HTR-8/SVneo (cell line): ENCODE results near the gene KMT2E.
"Not testable (repeated sequence)": the region's sequence is repeated elsewhere in the genome, so short reads cannot be mapped to it uniquely, and the experiment has no call there.

Source experiments
- DNase-seq: peaks from one replicate; pipeline ENCODE4 v3.0.0; 2011; ENCODE audit warnings: low spot score, mixed read lengths; ENCODE audit not compliant: insufficient read length
- FAIRE-seq: peaks from 2 replicates; lab custom pipeline; 2011; peaks lifted over from hg19 to GRCh38; lab: Jason Lieb, UNC

The KMT2E gene

DNA sequence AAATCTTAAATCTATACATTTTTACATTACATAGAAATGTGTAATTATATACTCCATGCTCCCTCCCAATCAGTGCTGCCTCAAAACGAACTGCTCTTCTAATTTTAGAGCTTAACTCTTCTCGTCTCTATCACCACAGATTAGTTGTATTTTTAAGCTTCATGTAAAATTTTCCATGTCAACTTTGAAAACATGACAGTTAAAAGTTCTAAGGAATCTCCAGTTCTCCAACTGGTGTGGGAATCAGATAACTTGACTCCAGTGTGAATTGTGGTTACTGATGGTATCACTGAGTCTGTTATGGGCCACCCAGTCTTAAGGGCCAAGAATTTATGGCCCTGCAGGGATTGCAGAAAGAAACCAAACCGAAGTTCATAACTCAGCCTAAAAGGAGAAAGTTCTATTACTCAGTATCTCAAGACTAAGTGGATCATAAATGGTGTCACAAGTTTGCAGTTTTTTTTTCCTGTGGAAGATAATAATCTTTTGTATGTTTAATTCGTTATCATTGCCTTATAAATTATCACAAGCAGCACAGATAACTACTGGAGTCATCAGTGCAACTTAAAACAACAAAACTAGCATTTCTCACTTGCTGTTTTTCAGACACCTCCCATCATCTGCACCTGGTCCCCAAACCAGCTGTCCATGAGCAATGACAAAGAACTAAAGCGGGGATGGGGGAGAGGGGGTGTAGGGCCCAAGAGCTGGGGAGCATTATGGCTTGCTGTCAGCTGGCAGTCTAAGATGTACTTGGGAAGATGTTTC lies 31.5 kb upstream of the KMT2E start:
- FAIRE-seq: no peak
- no peak for DNase-seq

DNA sequence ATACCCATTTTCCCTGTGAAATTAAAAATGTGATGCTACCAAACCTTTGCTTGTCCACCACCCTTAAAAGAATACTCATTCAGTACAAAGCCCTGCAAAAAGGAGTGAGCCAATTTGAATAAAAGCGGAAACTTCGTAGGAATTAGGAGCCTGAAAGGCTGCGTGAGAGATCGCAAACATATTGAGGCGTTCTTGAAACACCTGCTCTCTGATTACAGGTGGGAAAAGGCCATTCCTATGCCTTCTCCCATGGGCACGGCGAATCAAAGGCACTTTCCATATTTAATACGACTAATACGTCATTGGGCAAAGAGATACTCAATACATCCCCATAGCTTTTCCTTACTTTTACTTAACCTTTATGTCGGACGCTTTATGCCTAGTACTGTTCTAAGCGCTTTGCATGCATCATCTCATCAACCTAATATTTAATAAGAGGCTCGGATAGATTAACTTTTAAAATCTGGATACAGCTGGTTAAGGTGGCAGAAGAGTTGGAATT lies 30.9 kb upstream of the KMT2E start:
- DNase-seq (no peak), FAIRE-seq (no peak)

DNA sequence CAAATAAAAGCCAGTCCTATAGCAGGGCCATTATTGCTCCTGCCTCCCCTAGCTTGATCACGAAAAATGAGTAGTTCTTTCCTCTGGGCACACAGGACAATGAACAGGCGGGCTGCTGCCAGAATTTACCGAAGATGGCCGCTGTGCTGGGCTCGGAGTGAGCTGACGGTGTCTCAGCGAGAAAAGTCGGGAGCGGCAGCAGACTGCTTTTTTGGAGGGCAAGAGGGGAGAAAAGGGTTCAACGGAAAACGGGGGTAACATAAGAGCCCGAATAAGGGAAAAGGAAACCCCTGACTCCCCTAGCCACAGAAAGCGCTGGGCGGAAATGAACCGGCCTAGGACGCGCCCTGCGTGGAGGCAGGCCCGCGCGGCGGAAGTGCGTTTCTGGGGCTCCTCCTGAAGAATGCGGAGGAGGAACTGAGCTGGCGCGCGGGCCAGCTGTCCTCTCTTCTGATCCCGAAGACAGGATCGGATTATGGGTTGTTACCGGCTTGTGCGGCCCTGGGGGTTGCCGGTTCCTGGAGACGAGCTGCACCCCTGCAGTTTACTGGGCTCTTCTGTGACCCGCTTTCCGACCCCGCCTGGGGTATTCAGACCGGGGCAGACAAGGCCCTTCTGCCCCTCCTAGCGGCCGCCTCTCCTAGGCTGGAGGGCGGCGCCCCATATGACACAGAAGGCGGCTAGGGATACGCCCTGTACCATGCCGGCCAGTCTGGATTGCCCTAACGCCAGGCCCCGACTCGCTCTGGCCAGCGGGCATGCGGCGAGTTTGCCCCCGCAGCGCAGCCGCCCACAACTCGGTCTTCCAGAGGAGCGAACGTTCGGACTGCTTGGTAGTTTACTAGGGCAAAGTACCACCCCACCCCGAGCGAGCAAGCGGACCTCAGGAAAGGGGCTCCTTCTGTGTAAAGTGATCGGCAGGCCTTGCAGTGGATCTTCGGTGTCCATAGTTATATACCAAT lies 30.1 kb upstream of the KMT2E start:
- DNase-seq (peak; percentile 74), FAIRE-seq (no peak)

DNA sequence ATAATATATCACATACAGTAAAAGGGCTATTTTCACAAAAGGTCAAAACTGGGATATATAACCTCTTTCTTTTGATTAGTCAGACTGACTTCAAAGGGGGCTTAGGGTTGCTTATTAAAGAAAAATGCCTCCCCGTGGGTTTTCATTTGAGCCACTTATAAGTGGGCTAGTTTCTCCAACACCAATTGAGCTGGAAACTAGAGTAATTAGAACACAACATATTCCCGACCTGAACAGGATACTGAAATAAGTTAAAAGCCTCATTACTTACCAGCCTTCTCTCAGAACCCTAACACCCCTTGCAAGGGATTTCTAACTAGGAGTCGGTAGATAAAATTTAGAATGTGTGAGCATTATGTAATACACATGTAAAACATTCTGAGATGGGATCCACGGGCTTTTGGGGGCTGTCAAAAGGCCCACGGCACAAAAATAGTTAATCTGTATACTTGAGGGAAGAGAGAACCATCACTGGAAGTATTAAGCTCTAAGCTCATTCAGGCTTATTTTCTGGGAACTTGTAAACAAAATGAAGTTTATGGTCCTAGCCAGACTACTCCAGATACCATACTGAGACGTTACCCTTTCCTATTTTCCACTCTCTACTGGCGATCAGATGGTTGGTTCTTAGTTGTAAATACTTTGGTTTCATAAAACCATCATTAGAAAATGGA lies 29.3 kb upstream of the KMT2E start:
- FAIRE-seq: no peak

DNA sequence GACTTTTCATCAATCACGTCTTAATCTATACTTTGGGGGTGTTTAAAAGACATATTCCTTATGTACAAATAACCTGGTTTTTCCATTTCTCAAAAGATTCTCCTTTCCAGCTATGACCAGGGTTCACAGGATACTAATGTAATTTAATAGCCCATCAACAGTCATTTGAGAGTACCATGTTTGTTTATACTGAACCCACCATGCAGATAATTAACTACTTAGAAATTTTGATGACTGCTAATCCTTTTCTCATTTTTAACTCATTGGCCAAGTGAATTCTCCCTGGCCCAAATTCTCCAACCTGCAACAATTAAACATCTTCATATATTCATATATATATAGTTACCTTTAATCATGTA lies 28.8 kb upstream of the KMT2E start:
- FAIRE-seq (no peak), DNase-seq (no peak)

More for the DNA sequence above, 29.3 kb upstream of the KMT2E start:
- DNase-seq: no peak

DNA sequence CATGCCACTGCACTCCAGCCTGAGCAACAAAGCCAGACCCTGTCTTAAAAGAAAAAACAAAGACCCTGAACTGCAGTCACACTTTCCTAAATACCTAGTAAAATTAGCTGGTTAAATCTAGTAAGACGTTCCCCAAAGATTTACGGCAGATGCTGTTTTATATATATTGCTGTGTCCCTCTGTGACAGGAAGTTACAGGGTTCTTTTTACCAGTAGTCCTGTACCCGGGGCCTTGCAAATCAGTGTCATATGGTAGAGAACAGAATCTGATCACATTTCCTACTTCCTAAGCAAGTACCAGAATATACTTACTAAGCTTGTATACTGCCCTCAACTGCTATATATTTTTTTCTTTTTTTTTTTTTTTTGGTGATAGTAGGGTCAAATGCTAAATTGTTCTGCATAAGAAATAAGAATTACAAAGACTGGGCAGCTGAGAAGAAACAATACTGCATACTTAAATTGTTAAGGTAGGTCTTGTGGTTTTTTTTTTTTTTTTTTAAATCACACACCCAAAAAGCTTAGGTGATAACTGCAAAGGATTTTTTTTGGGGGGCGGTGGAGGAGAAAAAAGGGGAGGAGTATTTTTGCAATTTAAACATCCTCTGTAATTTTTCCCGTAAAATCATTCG lies 27.3 kb upstream of the KMT2E start:
- DNase-seq (no peak), FAIRE-seq (no peak)

DNA sequence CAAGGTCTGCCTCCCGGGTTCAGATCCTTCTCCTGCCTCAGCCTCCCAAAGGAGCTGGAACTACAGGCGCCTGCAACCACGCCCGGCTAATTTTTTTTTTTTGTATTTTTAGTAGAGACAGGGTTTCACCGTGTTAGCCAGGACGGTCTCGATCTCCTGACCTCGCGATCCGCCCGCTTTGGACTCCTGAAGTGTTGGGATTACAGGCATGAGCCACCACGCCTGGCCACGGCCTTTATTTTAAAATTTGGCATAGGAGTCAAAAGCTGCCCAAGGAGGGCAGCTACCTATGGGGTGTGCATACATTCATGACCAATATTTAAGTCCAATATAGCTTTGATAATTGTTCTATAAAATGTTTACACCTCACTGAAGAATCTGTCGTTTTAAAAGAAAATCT lies 26.6 kb upstream of the KMT2E start:
- FAIRE-seq, DNase-seq: not testable (repeated sequence)

DNA sequence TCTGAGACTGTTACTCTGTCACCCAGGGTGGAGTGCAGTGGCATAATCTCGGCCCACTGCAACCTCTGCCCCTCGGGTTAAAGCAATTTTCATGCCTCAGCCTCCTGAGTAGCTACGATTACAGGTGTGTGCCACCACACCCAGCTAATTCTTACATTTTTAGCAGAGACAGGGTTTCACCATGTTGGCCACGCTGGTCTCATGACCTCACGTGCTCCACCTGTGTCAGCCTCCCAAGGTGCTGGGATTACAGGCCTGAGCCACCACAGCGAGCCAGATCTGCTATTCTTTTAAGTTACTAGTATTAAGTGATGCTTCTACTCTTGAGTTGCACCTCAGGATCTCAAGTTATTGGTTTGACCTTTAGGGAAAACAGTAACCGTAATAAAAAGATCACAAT lies 23.0 kb upstream of the KMT2E start:
- FAIRE-seq (no peak), DNase-seq (no peak)

DNA sequence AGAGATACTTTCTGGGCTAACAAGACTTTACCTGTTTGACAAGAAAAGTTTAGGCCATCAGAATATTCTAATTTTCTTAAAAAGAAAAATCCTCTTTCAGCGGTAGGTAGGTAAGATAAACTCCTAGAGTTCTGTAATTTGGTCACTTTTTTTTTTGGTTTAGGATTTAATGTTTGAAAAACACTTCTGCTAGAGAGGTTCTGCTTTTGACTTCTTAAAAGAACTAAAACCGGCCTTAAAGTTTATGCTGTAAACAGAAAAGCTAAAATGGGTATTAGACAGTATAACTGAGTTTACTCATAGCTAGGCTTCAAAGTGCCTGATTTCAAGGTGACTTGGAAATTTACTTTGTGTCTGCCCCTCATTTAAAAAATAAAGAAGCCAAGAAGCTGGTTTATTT lies 21.7 kb upstream of the KMT2E start:
- FAIRE-seq (no peak), DNase-seq (no peak)

DNA sequence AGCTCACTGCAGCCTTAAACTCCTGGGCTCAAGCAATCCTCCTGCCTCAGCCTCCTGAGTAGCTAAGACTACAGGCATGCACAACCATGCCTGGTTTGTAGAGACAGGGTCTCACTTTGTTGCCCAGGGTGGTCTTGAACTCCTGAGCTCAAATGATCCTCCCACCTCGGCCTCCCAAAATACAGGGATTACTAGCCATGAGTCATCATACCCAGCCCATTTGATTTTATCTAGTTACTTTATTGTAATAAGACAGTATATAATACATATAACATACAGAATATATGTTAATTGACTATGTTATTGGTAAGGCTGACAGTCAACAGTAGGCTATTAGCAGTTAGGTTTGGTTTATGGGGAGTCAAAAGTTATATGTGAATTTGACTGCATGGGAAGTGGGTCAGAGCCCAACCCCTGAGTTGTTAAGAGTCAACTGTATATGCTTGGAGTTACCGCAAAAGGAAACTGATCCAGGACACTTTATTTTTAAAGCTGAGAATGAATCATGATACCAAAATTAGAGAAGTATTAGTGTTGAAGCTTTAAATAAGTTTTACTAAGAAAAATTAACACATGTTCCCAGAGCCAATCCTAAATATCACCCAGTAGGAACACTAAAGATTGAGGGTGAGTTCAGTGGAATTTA lies 20.7 kb upstream of the KMT2E start:
- FAIRE-seq (no peak), DNase-seq (no peak)

DNA sequence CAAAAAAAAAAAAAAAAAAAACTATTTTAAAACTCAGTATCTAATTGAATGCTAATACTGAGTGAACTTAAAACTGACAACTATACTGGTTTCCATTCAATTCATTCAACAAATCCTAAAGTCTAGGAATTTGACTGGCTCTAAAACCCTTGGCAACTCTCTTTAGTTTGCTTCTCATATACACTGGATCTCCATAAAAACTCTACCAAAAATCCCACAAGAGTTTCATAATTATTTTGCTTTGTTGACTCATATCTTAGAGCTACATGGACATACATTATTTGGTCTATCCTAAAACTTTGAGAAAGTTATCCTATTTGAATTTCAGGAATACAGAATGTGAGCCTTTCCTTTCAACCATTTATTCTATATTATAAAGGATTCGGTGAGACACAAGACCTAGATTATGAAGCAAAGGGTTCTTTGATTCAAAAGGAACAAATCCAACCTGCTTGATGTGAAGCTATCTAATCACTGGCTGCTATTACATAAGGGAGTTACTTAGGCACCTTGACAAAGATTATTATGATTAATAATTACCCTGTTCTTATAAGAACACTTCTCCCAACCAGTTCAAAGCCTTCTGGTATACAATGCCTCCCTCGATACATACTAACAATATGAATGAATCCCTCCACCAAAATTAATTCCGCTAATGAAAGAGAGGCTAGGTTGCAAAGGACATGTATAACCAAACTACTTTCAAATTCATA lies 15.8 kb upstream of the KMT2E start:
- DNase-seq: no peak
- FAIRE-seq: no peak

DNA sequence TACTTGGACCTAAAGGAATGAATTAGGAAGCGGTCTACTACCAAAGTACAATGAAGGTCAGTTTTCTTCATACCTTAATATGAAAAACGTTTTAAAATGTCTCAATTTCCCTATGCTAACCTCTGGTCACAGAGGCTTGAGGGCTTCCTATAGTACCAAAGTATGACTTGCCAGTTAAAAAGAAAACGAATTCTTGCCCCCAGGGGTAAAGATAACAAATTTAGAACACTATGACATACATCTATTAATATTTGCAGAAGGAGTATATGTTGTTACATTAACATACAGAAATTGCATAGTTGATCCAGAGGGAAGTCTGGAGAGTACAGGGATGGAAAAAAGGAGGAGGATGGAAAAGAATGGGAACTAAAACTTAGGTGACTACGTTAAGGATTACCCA lies 13.8 kb upstream of the KMT2E start:
- no peak for DNase-seq
- no peak for FAIRE-seq

DNA sequence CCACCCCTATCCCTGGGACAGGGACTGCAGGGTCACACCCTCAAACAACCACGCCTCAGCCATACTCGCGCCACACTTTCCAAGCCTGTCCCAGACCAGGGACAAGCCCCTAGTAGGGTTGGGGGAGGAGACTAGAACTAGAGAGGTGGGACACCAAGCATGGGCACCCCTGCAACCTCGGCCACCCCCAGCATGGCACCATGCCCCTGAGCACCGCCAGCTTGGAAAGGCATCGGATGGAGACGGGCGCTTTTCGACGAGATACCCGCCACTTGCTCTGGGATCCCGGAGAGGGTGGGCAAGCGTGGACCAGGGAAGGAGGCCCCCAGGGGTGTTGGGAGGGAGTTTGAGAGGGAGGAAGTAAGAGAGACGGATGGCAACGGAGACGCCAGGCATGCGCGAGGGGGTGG lies 13.1 kb upstream of the KMT2E start:
- no peak for FAIRE-seq
- DNase-seq: no peak

DNA sequence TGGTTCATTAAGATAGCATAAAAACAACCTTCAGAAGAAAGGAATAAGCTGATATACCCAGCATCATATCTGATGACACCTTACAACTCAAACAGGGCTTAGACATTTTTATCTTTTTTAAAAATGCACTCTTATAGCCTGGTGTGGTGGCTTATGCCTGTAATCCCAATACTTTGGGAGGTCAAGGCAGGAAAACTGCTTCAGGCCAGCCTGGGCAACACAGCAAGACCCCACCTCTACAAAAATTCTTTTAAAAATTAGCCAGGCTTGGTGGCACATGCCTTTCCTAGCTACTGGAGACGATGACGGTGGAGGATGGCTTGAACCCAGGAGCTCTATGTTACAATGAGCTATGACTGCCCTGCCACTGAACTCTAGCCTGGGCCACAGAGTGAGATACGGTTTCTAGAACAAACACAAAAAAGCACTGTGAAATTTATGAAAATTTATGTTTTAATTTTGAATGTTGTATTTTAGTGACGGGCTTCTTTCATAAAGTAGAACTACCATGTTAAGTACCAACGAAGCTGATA lies 12.3 kb upstream of the KMT2E start:
- no peak for DNase-seq
- FAIRE-seq: no peak

DNA sequence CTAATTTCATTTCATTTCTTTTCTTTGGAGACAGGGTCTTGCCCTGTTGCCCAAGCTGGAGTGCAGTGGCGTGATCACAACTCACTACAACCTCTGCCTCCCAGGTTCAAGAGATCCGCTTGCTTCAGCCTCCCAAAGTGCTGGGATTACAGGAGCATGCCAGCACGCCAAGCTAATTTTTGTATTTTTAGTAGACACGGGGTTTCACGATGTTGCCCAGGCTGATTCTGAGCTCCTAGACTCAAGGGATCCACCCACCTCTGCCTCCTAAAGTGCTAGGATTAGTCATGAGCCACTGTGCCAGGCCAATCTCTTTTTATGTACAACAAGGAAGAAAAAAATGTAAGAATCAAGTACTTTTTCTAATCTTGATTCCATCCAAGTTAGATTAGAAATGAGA lies 10.7 kb upstream of the KMT2E start:
- no peak for FAIRE-seq
- DNase-seq: no peak

DNA sequence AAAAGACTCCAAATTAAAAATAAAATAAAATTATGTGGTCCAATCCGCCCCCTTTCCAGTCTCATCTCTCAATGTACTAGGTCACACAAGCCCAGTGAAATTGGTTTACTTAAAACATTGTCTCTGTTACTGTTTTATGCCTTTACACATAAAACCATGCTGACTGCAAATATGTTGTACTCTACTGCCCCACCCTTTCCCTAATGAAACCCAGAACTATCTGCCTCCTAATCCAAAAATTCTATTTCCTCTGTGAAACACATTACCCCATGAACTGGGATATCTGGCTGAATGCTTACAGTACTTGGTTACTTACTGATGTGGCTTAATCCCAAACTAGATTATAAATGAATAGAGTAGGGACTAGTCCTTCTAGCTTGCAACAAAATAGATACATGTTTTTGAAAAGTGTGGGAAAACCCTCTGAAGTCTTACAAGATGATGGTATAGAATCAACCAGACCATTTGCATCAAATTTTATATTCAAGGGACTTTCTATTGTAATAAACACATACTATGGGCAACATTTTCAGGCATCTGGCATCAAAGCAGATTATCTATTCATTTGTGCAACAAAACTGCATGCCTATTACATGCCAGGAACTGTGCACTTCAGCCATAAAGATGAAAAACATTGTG lies 10.0 kb upstream of the KMT2E start:
- DNase-seq (no peak), FAIRE-seq (no peak)

DNA sequence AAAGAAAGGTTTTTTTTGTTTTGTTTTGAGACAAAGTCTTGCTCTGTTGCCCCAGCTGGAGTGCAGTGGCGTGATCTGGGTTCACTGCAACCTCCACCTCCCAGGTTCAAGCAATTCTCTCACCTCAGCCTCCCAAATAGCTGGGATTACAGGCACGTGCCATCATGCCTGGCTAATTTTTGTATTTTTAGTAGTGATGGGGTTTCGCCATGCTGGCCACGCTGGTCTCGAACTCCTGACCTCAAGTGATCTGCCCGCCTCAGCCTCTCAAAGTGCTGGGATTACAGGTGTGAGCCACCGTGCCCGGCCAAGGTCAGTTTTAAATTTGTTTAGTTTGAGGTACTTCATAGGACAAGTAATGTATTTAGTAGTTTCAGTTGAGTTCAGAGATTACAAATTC lies 9.0 kb upstream of the KMT2E start:
- DNase-seq, FAIRE-seq: not testable (repeated sequence)

DNA sequence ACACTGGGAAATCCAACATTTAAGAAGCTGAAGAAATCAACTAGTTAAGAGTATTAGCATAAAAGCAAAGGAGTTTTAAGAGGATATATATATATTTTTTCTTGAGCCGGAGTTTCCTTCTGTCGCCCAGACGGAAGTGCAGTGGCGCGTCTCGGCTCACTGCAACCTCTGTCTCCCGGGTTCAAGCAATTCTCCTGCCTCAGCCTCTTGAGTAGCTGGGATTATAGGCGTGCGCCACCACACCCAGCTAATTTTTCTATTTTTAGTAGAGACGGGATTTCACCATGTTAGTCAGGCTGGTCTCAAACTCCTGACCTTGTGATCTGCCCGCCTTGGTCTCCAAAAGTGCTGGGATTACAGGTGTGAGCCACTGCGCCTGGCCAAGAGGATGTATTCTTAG lies 8.5 kb upstream of the KMT2E start:
- not testable (repeated sequence) for FAIRE-seq, DNase-seq
